ENCODE results near the gene MRPS18A. TPM values are rescaled to one million over a fixed set of nuclear protein-coding genes. Genes with fewer than 3 reads are reported as not detected.
A peak's percentile ranks its signal among the peaks of the same experiment; 100 is the strongest.

MRPS18A gene
- total and polyA plus RNA-seq, 9 of the 15 experiments (the other 6 are each of a cell fraction or from before 2014, with no cell fraction given) = 87.5 to 243 (median 125) TPM

- TF ChIP-seq ATF2 (CRISPR knock-in tag; IDR thresholded peaks at IDR 0.05) (no peak), NFYB (IDR thresholded peaks at IDR 0.05; ENCODE audit: extremely low read depth, insufficient read length) (no peak), MEIS2 (IDR thresholded peaks at IDR 0.05; ENCODE audit: partially characterized antibody) (peak; percentile 64), PHF20 (IDR thresholded peaks at IDR 0.05; ENCODE audit: partially characterized antibody) (no peak), POLR2G (IDR thresholded peaks at IDR 0.05; ENCODE audit: low read depth, low read length) (no peak), ARID1B (IDR thresholded peaks at IDR 0.05) (no peak; the same call in 1 of the 2 replicates), ZNF707 (CRISPR knock-in tag; conservative IDR thresholded peaks at IDR 0.05) (no peak)
Measured at GRCh38 chr6:43733471-43734293, 46.1 kb upstream of the MRPS18A start (continued).

- H3K79me2 ChIP-seq (ENCODE audit: control insufficient read depth, insufficient read depth, low read length) = no peaks in the 10 kb centered on the region
- no peaks in the 10 kb centered on the region for H3K27me3 ChIP-seq (ENCODE audit: control insufficient read depth in 2 of 2, insufficient read depth in 2 of 2, low read length in 2 of 2)
- no peak overlapping the region for H2AFZ ChIP-seq (ENCODE audit: low read depth, low read length)
- H3K27ac ChIP-seq (ENCODE audit: extremely low read depth, low read depth, low read length) = no peak overlapping the region
- H3K9me1 ChIP-seq (ENCODE audit: control insufficient read depth, insufficient read depth, low read length) = no peaks in the 10 kb centered on the region
- H3K4me1 ChIP-seq (replicated peaks in 1 of 2; ENCODE audit: control insufficient read depth in 2 of 2, insufficient read depth in 2 of 2, low read length in 2 of 2) = peaks cover 13 to 21% of the 10 kb centered on the region in 2 experiments
- BruUV-seq (replicated peaks) = no TSS peak
- H4K20me1 ChIP-seq (replicated peaks; ENCODE audit: control insufficient read depth, insufficient read depth, low read length) = no peaks in the 10 kb centered on the region
- ChIA-PET POLR2A (no interaction called here), CTCF (ENCODE audit: low intra/inter-chr PET ratio) (no interaction called here)
- intact Hi-C loops (cut with micrococcal nuclease) (no loop called here), in situ Hi-C loops (cut with MboI) (no loop called here)
- no peak overlapping the region for H3K4me3 ChIP-seq
- no peaks in the 10 kb centered on the region; the same call in none of the 2 replicates for H3K9me3 ChIP-seq (replicated peaks; ENCODE audit: control insufficient read depth, insufficient read depth, low read depth, low read length)
- ATAC-seq (no peak), FAIRE-seq (no peak), DNase-seq (ENCODE audit: extremely low read depth in 1 of 4, low spot score in 3 of 4) (no peak)
- no peak overlapping the region for H3K9ac ChIP-seq (ENCODE audit: insufficient read depth in 1 of 2, low read depth in 2 of 2, low read length in 2 of 2)
- H3K36me3 ChIP-seq (ENCODE audit: control insufficient read depth, insufficient read depth, low read length) = no peaks in the 10 kb centered on the region
- H3K4me2 ChIP-seq (ENCODE audit: insufficient read depth, low read length) = no peak overlapping the region
- TF ChIP-seq EP400 (IDR thresholded peaks at IDR 0.05) (0 out of 2 replicates have a peak, but pooled peaks have one; percentile 18), TRIM28 (IDR thresholded peaks at IDR 0.05) (peak; percentile 88; the same call in 1 of the 2 replicates), ZNF280A (IDR thresholded peaks at IDR 0.05; ENCODE audit: low read depth, partially characterized antibody) (peak; percentile 53), RCOR1 (IDR thresholded peaks at IDR 0.05; ENCODE audit: borderline replicate concordance in 1 of 2, low read depth in 2 of 2, low read length in 2 of 2) (peak in 1 of 2 experiments; percentile 38; a peak in 1 of 4 replicates), PML (IDR thresholded peaks at IDR 0.05; ENCODE audit: low read length) (no peak), ADNP (tag; IDR thresholded peaks at IDR 0.05) (0 out of 2 replicates have a peak, but pooled peaks have one; percentile 31), ARNT (IDR thresholded peaks at IDR 0.05) (peak in 1 of 2 experiments; percentile 33; a peak in 1 of 4 replicates), KDM1A (IDR thresholded peaks at IDR 0.05) (peak; percentile 43 to 45), FIP1L1 (IDR thresholded peaks at IDR 0.05; ENCODE audit: low read depth, low read length, poor library complexity, severe bottlenecking) (no peak), ZNF507 (tag; conservative IDR thresholded peaks at IDR 0.05) (peak; percentile 100), SMARCA5 (IDR thresholded peaks at IDR 0.05) (peak; percentile 60; the same call in 1 of the 2 replicates), ELF1 (tag; IDR thresholded peaks at IDR 0.05) (no peak), HDAC8 (tag; IDR thresholded peaks at IDR 0.05) (no peak)
Measured at GRCh38 chr6:43730634-43731033, 43.0 kb upstream of the MRPS18A start.
